Stimulated activated effector memory CD8-positive, alpha-beta T cell treated with anti-CD3 and anti-CD28 coated beads, Interleukin-12 subunit alpha, Interleukin-12 subunit beta, amount 100 ng/mL, for 72 hours (primary cell): ENCODE measurements around the gene USP22.

Experiments used
- ATAC-seq: fragments of 150-1000 bp; cut with Tn5 transposase; 2 replicates; pipeline ENCODE4 v1.10.0; 2021
- DNase-seq, 2 donors: peaks; one replicate each; pipeline ENCODE4 v3.0.0; 2021 to 2022; ENCODE audit warnings: low spot score in 2 of 2
- H3K27ac Mint-ChIP-seq: one replicate; pipeline ENCODE4 v1.8.0; 2022; ENCODE audit warnings: mild to moderate bottlenecking, mixed read lengths
- H3K36me3 Mint-ChIP-seq: one replicate; pipeline ENCODE4 v1.8.0; 2022; ENCODE audit warnings: mild to moderate bottlenecking, mixed read lengths
- H3K4me1 Mint-ChIP-seq: one replicate; pipeline ENCODE4 v1.8.0; 2022; ENCODE audit warnings: mixed read lengths
- H3K4me3 Mint-ChIP-seq: one replicate; pipeline ENCODE4 v1.8.0; 2022; ENCODE audit warnings: mild to moderate bottlenecking, mixed read lengths
- H3K9me3 Mint-ChIP-seq: one replicate; pipeline ENCODE4 v1.8.0; 2022; ENCODE audit warnings: mixed read lengths

The USP22 gene

DNA sequence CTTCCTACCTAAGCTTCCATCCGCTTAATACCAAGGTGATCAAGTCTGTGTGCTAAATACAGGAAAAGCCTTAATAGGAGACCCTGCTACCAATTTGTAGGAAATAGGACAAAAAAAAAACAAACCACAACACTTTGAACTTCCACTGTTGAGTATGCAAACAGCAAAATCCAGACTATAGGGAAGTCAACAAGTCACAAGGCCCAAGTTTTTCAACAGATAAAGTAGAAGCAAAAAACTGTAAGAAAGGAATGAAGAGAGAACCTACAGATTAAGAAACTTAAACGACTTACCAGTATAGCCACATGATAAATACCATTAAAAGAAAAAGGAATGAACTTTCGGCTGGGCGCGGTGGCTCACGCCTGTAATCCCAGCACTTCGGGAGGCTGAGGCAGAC lies 7.4 kb downstream of the USP22 start:
- H3K4me1 Mint-ChIP-seq = peaks cover 63% of the 10 kb centered on the region
- peak overlapping the region; percentile 69 for H3K4me3 Mint-ChIP-seq
- ATAC-seq = no peak
- DNase-seq = no peak
- peaks cover 80% of the 10 kb centered on the region for H3K36me3 Mint-ChIP-seq
- H3K27ac Mint-ChIP-seq = peak overlapping the region; percentile 85
- H3K9me3 Mint-ChIP-seq = no peaks in the 10 kb centered on the region

- peak; percentile 75 for ATAC-seq
- Mint-ChIP-seq H3K36me3 (peaks cover 76% of the 10 kb centered on the region), H3K4me3 (peak overlapping the region; percentile 69), H3K9me3 (no peaks in the 10 kb centered on the region), H3K4me1 (peaks cover 71% of the 10 kb centered on the region), H3K27ac (peak overlapping the region; percentile 85)
- DNase-seq = peak in 1 of 2 donors; percentile 67
Observed at GRCh38 chr17:21034340-21035235, 8.2 kb downstream of the USP22 start.

- DNase-seq = no peak
- H3K27ac Mint-ChIP-seq = peak overlapping the region; percentile 85
- peaks cover 76% of the 10 kb centered on the region for H3K36me3 Mint-ChIP-seq
- ATAC-seq = peak; percentile 52
- peaks cover 83% of the 10 kb centered on the region for H3K4me1 Mint-ChIP-seq
- peak overlapping the region; percentile 69 for H3K4me3 Mint-ChIP-seq
- no peaks in the 10 kb centered on the region for H3K9me3 Mint-ChIP-seq
Observed at GRCh38 chr17:21033350-21033749, 9.5 kb downstream of the USP22 start.

- Mint-ChIP-seq H3K4me1 (peaks cover 81% of the 10 kb centered on the region), H3K36me3 (peaks cover 76% of the 10 kb centered on the region), H3K4me3 (no peak overlapping the region), H3K9me3 (no peaks in the 10 kb centered on the region), H3K27ac (no peak overlapping the region)
- DNase-seq (no peak), ATAC-seq (no peak)
Observed at GRCh38 chr17:21031756-21032396, 10.9 kb downstream of the USP22 start.

- no peak for ATAC-seq
- no peak for DNase-seq
- peak overlapping the region; percentile 46 for H3K4me3 Mint-ChIP-seq
- H3K27ac Mint-ChIP-seq = no peak overlapping the region
- H3K4me1 Mint-ChIP-seq = peaks cover 72% of the 10 kb centered on the region
- H3K9me3 Mint-ChIP-seq = no peaks in the 10 kb centered on the region
- H3K36me3 Mint-ChIP-seq = peaks cover 76% of the 10 kb centered on the region
Observed at GRCh38 chr17:21030375-21030774, 12.4 kb downstream of the USP22 start.

DNA sequence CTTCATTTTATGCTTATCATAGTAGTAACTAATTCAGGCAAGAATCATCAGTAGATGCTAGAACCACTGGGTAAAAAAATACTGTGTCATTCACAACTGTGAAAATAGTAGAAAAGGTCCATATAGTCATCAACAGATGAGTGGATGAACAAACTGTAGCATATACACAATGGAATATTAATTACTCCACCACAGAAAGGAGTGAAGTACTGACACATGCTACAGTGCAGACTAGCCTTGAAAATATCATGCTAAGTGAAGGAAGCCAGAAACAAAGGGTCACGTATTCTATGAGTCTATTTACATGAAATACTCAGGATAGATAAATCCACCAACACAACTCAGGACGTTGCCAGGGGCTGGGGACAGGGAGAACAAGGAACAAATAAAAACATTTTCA lies 13.3 kb downstream of the USP22 start:
- peaks cover 71% of the 10 kb centered on the region for H3K4me1 Mint-ChIP-seq
- H3K9me3 Mint-ChIP-seq = no peaks in the 10 kb centered on the region
- peak overlapping the region; percentile 83 for H3K27ac Mint-ChIP-seq
- H3K36me3 Mint-ChIP-seq = peaks cover 82% of the 10 kb centered on the region
- DNase-seq (no peak), ATAC-seq (peak; percentile 73)
- H3K4me3 Mint-ChIP-seq = peak overlapping the region; percentile 46

GRCh38 chr17:21029036-21029435 lies 13.8 kb downstream of the USP22 start:
- peak; percentile 96 for ATAC-seq
- peak overlapping the region; percentile 83 for H3K27ac Mint-ChIP-seq

GRCh38 chr17:21028192-21028591 lies 14.6 kb downstream of the USP22 start:
- no peaks in the 10 kb centered on the region for H3K9me3 Mint-ChIP-seq
- no peak for DNase-seq
- ATAC-seq = no peak
- peaks cover 67% of the 10 kb centered on the region for H3K4me1 Mint-ChIP-seq
- H3K27ac Mint-ChIP-seq = peak overlapping the region; percentile 83
- H3K36me3 Mint-ChIP-seq = peaks cover 83% of the 10 kb centered on the region
- peak overlapping the region; percentile 46 for H3K4me3 Mint-ChIP-seq

More at GRCh38 chr17:21029036-21029435, 13.8 kb downstream of the USP22 start:
- peak in 1 of 2 donors; percentile 68 for DNase-seq
- H3K4me1 Mint-ChIP-seq = peaks cover 71% of the 10 kb centered on the region
- H3K9me3 Mint-ChIP-seq = no peaks in the 10 kb centered on the region
- H3K36me3 Mint-ChIP-seq = peaks cover 83% of the 10 kb centered on the region
- peak overlapping the region; percentile 46 for H3K4me3 Mint-ChIP-seq

DNA sequence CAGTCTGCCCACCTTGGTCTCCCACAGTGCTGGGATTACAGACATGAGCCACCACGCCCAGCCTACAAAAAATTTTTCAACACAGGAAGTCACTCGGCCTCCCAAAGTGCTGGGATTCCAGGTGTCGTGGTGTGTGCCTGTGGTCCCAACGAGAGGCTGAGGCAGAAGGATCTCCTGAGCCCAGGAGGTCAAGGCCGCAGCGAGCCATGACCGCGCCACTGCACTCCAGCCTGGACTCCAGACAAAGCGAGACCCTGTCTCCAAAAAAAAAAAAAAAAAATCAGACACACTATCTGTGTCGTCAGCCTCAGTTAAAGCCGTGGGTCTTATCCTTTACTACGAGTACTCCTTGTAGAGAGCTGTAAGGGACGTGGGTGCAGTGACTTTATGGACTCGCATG lies 15.8 kb downstream of the USP22 start:
- Mint-ChIP-seq H3K9me3 (no peaks in the 10 kb centered on the region), H3K27ac (peak overlapping the region; percentile 23), H3K4me1 (peaks cover 65% of the 10 kb centered on the region), H3K36me3 (peaks cover 83% of the 10 kb centered on the region), H3K4me3 (no peak overlapping the region)
- ATAC-seq (no peak), DNase-seq (no peak)

DNA sequence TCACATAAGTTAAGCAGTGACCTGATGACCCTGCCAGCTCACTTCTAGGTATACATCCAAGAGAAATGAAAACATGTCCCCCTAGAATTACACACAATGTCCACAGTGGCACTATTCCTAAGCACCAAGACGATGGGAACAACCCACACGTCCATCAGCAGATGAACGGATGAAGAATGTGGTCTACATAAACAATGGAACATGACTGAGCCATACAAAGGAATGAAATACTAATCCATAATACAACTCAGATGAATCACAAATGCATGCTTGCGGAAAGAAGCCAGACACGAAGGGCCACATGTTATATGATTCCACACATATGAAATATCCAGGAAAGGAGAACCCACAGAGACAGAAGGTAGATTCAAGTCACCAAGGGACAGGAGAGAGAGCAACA lies 17.4 kb downstream of the USP22 start:
- DNase-seq = no peak
- H3K27ac Mint-ChIP-seq = peak overlapping the region; percentile 18
- H3K4me1 Mint-ChIP-seq = peaks cover 57% of the 10 kb centered on the region

GRCh38 chr17:21024024-21024423 lies 18.8 kb downstream of the USP22 start:
- Mint-ChIP-seq H3K9me3 (no peaks in the 10 kb centered on the region), H3K4me1 (peaks cover 43% of the 10 kb centered on the region), H3K4me3 (no peak overlapping the region), H3K36me3 (peaks cover 100% of the 10 kb centered on the region), H3K27ac (peak overlapping the region; percentile 18)
- no peak for DNase-seq
- no peak for ATAC-seq

More for the DNA sequence above, 17.4 kb downstream of the USP22 start:
- no peak overlapping the region for H3K4me3 Mint-ChIP-seq
- peaks cover 93% of the 10 kb centered on the region for H3K36me3 Mint-ChIP-seq
- no peak for ATAC-seq
- no peaks in the 10 kb centered on the region for H3K9me3 Mint-ChIP-seq

- DNase-seq = no peak
- H3K4me1 Mint-ChIP-seq = peaks cover 34% of the 10 kb centered on the region
- H3K9me3 Mint-ChIP-seq = no peaks in the 10 kb centered on the region
- H3K36me3 Mint-ChIP-seq = peaks cover 100% of the 10 kb centered on the region
- no peak overlapping the region for H3K4me3 Mint-ChIP-seq
- no peak for ATAC-seq
- no peak overlapping the region for H3K27ac Mint-ChIP-seq
Observed at GRCh38 chr17:21021208-21021803, 21.5 kb downstream of the USP22 start.

DNA sequence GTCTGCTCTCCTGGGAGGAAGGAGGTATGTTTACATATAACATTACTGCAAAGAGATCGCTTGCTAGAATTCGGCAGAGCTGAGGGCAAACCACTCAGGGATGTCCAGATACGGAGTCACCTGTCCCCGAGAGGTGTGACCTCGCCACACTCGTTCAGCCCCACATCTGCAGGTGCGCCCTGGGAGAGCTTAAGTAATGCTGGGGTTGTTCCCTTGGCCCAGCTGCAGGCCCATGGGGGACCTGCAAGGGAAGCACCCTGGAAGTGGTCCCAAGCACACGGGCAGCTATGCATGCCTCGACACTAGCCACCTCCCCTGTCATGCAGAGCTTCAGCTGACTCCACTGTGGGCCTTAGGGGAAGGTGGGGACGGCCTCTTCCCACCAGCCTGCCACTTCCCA lies 22.2 kb downstream of the USP22 start:
- H3K4me1 Mint-ChIP-seq = peaks cover 33% of the 10 kb centered on the region
- H3K27ac Mint-ChIP-seq = no peak overlapping the region

DNA sequence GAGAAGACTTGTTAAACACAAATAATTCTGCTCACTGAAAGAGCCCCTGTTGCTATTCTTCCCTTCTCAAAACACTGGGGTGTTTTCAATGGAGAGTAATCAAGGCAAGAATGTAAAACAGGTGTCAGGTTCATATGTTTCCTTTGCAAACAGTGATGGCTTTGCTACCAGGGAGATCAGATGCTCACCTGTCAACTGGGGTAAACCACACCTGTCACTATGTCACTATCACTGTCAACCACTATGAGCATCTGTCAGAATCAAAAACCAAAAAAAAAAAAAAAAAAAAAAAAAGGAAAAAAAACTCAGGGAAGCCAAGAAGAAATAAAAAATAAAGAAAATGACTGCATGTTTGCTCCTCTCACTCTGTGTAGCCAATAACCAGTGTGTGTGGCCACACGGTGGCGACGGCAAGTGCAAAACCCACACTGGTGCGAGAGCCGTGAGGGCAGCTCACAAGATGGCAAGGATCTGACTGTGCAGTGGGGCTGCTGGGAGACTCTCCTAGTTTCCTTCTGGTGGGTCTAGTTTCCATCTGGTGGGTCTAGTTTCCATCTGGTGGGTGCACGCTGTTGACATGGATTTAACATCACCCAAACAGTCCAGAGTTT lies 22.7 kb downstream of the USP22 start:
- peaks cover 100% of the 10 kb centered on the region for H3K36me3 Mint-ChIP-seq
- H3K4me3 Mint-ChIP-seq = no peak overlapping the region
- H3K4me1 Mint-ChIP-seq = peaks cover 29% of the 10 kb centered on the region
- no peak overlapping the region for H3K27ac Mint-ChIP-seq
- H3K9me3 Mint-ChIP-seq = no peaks in the 10 kb centered on the region
- ATAC-seq = peak; percentile 82
- no peak for DNase-seq

More for the DNA sequence above, 22.2 kb downstream of the USP22 start:
- ATAC-seq (no peak), DNase-seq (no peak)
- Mint-ChIP-seq H3K4me3 (no peak overlapping the region), H3K9me3 (no peaks in the 10 kb centered on the region), H3K36me3 (peaks cover 100% of the 10 kb centered on the region)

DNA sequence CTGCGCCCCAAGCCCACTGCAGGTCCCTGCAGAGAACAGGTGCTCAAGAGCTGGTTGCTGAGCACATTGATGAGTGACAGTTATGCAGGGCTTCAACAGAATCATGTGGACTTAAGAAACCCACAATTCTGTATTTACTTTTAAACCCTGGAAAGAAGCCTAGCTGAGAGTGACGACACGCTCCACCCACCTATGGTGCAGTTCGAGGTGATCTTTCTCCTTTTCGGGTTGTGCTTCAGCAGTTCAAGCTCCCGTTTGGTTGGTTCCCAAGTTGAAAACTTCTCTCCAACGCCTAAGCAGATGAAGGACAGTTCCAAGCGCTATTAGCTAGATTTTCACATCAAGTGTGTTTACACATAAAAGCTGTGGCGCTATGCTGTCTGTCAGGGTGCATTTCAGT lies 23.9 kb downstream of the USP22 start:
- H3K9me3 Mint-ChIP-seq = no peaks in the 10 kb centered on the region
- ATAC-seq = no peak
- H3K36me3 Mint-ChIP-seq = peaks cover 100% of the 10 kb centered on the region
- no peak overlapping the region for H3K4me3 Mint-ChIP-seq
- DNase-seq = no peak
- H3K27ac Mint-ChIP-seq = no peak overlapping the region
- H3K4me1 Mint-ChIP-seq = peaks cover 18% of the 10 kb centered on the region
